HEK293T (cell line): ENCODE results near the gene E2F8.

Experiments used
- BHLHE40 ChIP-seq: fragments of 450-650 bp; IDR thresholded peaks from 2 replicates; pipeline ENCODE4 v1.6.1; 2016; ENCODE audit warnings: mild to moderate bottlenecking, moderate library complexity, borderline replicate concordance
- CTBP1 ChIP-seq: fragments of 450-650 bp; IDR thresholded peaks from 2 replicates; pipeline ENCODE4 v1.6.1; 2016; ENCODE audit warnings: borderline replicate concordance
- ELF4 ChIP-seq: fragments of 450-650 bp; IDR thresholded peaks from 2 replicates; pipeline ENCODE4 v1.6.1; 2017; ENCODE audit warnings: antibody characterized with exemption
- FOXK2 ChIP-seq: fragments of 450-650 bp; IDR thresholded peaks from 2 replicates; pipeline ENCODE4 v1.6.1; 2016; ENCODE audit warnings: mild to moderate bottlenecking
- FOXM1 ChIP-seq: fragments of 450-650 bp; IDR thresholded peaks from 2 replicates; pipeline ENCODE4 v1.6.1; 2017; ENCODE audit warnings: mild to moderate bottlenecking, borderline replicate concordance
- HDGF ChIP-seq: fragments of 450-650 bp; IDR thresholded peaks from 2 replicates; pipeline ENCODE4 v1.6.1; 2017; ENCODE audit warnings: antibody characterized with exemption, borderline replicate concordance
- L3MBTL2 ChIP-seq: fragments of 450-650 bp; conservative IDR thresholded peaks from 2 replicates; pipeline ENCODE4 v1.6.1; 2016; ENCODE audit warnings: mild to moderate bottlenecking
- LEF1 ChIP-seq: fragments of 450-650 bp; IDR thresholded peaks from 2 replicates; pipeline ENCODE4 v1.6.1; 2017; ENCODE audit warnings: mild to moderate bottlenecking, borderline replicate concordance
- NFRKB ChIP-seq: fragments of 450-650 bp; IDR thresholded peaks from 2 replicates; pipeline ENCODE4 v1.6.1; 2016; ENCODE audit warnings: mild to moderate bottlenecking, moderate library complexity
- SP1 ChIP-seq: fragments of 450-650 bp; IDR thresholded peaks from 2 replicates; pipeline ENCODE4 v1.6.1; 2017
- SUZ12 ChIP-seq: fragments of 450-650 bp; IDR thresholded peaks from 2 replicates; pipeline ENCODE4 v1.6.1; 2016; ENCODE audit warnings: mild to moderate bottlenecking
- TARDBP ChIP-seq: fragments of 450-650 bp; IDR thresholded peaks from 2 replicates; pipeline ENCODE4 v1.6.1; 2016
- ZNF384 ChIP-seq: fragments of 450-650 bp; IDR thresholded peaks from 2 replicates; pipeline ENCODE4 v1.6.1; 2016
- TF ChIP-seq, protein P1 (sequence below): fragments of 450-650 bp; IDR thresholded peaks from 2 replicates; pipeline ENCODE4 v1.6.1; 2016

DNA sequence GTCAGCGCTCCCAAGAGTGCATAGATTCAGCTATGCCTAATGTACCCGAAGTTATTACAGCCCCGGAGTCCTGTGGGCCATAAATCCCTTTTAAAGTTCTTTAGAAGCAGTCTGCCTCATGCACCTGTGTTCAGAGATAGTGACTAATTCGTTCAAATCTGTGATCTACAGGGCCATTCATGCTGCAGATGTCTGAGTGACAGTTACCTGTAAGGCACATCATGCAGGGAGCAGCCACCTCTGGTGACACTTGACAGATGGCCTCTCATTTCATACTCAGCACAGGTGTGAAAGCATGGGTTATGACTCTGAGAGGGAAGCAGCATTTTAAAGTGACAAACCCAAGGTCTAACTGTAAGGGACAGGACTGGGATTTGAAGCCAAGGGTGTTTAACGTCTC, 2.4 kb upstream of the E2F8 start:
- TF ChIP-seq SP1 (no peak), TARDBP (no peak), HDGF (no peak), LEF1 (no peak), SUZ12 (no peak), BHLHE40 (no peak), CTBP1 (no peak), L3MBTL2 (no peak), FOXK2 (no peak), NFRKB (no peak), ELF4 (no peak), FOXM1 (no peak), ZNF384 (no peak)
- TF ChIP-seq, protein P1, sequence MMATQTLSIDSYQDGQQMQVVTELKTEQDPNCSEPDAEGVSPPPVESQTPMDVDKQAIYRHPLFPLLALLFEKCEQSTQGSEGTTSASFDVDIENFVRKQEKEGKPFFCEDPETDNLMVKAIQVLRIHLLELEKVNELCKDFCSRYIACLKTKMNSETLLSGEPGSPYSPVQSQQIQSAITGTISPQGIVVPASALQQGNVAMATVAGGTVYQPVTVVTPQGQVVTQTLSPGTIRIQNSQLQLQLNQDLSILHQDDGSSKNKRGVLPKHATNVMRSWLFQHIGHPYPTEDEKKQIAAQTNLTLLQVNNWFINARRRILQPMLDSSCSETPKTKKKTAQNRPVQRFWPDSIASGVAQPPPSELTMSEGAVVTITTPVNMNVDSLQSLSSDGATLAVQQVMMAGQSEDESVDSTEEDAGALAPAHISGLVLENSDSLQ: no peak
